Naive B cell (primary cell): ENCODE measurements around the gene SNX22. TPM values are rescaled to one million over a fixed set of nuclear protein-coding genes. Genes with fewer than 3 reads are reported as not detected.

Source experiments
- ATAC-seq, 2 donors: fragments of 150-1000 bp; cut with Tn5 transposase; 2 replicates each; pipeline ENCODE4 v1.10.0; 2021; ENCODE audit warnings: low read depth in 2 of 2, mild to moderate bottlenecking in 2 of 2, moderate library complexity in 2 of 2
- DNase-seq: peaks from one replicate; pipeline ENCODE4 v3.0.0; 2022
- H3K27ac Mint-ChIP-seq, 6 donors: one replicate each; pipeline ENCODE4 v1.8.0; 2020 to 2022; ENCODE audit warnings: mild to moderate bottlenecking in 6 of 6, mixed read lengths in 6 of 6, moderate library complexity in 5 of 6, inconsistent platforms in 2 of 6
- H3K27me3 Mint-ChIP-seq, 3 donors: one replicate each; pipeline ENCODE4 v1.8.0; 2021 to 2022; ENCODE audit warnings: mixed read lengths in 3 of 3, mild to moderate bottlenecking in 1 of 3
- H3K36me3 Mint-ChIP-seq, 2 donors: one replicate each; pipeline ENCODE4 v1.8.0; 2020 to 2022; ENCODE audit warnings: mixed read lengths in 2 of 2, inconsistent platforms in 1 of 2, mild to moderate bottlenecking in 1 of 2
- H3K4me1 Mint-ChIP-seq, 3 donors: one replicate each; pipeline ENCODE4 v1.8.0; 2020 to 2022; ENCODE audit warnings: mixed read lengths in 3 of 3, inconsistent platforms in 1 of 3, mild to moderate bottlenecking in 1 of 3, moderate library complexity in 1 of 3
- H3K4me3 Mint-ChIP-seq, 8 donors: one replicate each; pipeline ENCODE4 v1.8.0; 2020 to 2022; ENCODE audit warnings: mild to moderate bottlenecking in 8 of 8, mixed read lengths in 8 of 8, moderate library complexity in 8 of 8, inconsistent platforms in 2 of 8
- H3K9me3 Mint-ChIP-seq, 7 donors: one replicate each; pipeline ENCODE4 v1.8.0; 2020 to 2022; ENCODE audit warnings: mixed read lengths in 7 of 7, mild to moderate bottlenecking in 5 of 7, inconsistent platforms in 2 of 7, moderate library complexity in 1 of 7
- polyA plus RNA-seq, 6 donors: library from polyadenylated mRNA; unstranded; fragments of 300-500 nt; fragmentation: Illumina TruSeq; gene quantifications; one replicate each; pipeline ENCODE4 v1.2.3, GENCODE V29; 2021; ENCODE audit warnings: low read depth in 6 of 6

The SNX22 gene
- polyA plus RNA-seq, 6 donors from 2014 or later, result 55.7 to 95.8 (median 59.7) TPM

DNA sequence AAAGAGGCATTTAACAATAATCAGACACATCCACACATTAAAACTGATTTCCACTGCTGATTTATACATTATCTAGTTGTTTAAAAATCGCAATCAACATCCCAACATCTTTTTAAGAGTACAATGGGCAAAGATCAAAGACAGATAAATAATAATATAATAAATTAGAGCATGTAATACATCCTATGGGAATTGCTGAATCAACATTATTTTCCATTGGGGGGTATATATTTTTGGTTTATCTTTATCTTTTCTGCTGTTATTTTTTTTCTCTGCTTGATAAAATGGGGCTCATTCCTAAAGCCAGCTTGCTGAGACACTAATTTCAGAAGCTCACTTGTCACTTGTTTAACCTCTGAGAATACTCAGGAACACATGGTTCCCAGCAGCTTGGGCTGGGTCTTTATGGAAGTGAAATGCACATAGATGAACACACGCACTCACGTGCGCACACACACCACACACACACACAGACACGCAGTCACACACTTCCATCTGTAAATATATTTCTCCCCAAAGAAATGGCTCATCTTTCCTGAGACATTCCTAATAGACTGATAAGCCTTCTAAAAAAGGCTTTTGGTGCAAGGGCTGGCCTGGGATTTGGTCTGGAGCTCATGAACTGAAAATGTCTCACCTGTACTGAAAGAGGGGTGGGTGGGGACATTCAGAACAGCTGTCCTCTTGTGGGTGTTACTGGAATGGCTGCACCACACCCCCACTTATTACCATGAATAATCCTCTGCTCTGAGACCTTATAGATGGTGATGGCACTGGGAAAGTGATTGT is 14.8 kb downstream of the SNX22 start:
- H3K27ac Mint-ChIP-seq, result peak overlapping the region in 1 of 6 donors; percentile 22
- peak overlapping the region in 3 of 8 donors; percentile 21 to 71 (median 67) for H3K4me3 Mint-ChIP-seq
- no peak for ATAC-seq
- H3K27me3 Mint-ChIP-seq, result no peaks in the 10 kb centered on the region
- H3K4me1 Mint-ChIP-seq, result peaks cover 19 to 33% (median 24%) of the 10 kb centered on the region in 3 donors
- H3K9me3 Mint-ChIP-seq, result no peaks in the 10 kb centered on the region
- DNase-seq, result no peak
- H3K36me3 Mint-ChIP-seq, result peaks cover 6% of the 10 kb centered on the region in 2 donors

- Mint-ChIP-seq H3K9me3 (no peaks in the 10 kb centered on the region), H3K4me1 (peaks cover 17 to 22% (median 22%) of the 10 kb centered on the region in 3 donors), H3K27me3 (no peaks in the 10 kb centered on the region), H3K36me3 (peaks cover 7% of the 10 kb centered on the region in 2 donors), H3K27ac (peak overlapping the region; percentile 88 to 98 (median 97)), H3K4me3 (peak overlapping the region; percentile 3 to 77 (median 56))
- ATAC-seq (peak; percentile 96), DNase-seq (peak; percentile 82)
Measured at GRCh38 chr15:64180235-64180824, 28.8 kb downstream of the SNX22 start.

- no peaks in the 10 kb centered on the region for H3K9me3 Mint-ChIP-seq
- H3K4me3 Mint-ChIP-seq, result no peak overlapping the region
- H3K4me1 Mint-ChIP-seq, result peaks cover 17 to 22% (median 22%) of the 10 kb centered on the region in 3 donors
- DNase-seq, result no peak
- H3K36me3 Mint-ChIP-seq, result peaks cover 0 to 5% of the 10 kb centered on the region in 2 donors
- H3K27me3 Mint-ChIP-seq, result no peaks in the 10 kb centered on the region
- no peak for ATAC-seq
- H3K27ac Mint-ChIP-seq, result peak overlapping the region in 5 of 6 donors; percentile 10 to 90 (median 34)
Measured at GRCh38 chr15:64182859-64183370, 31.4 kb downstream of the SNX22 start.

- Mint-ChIP-seq H3K36me3 (peaks cover 0 to 10% of the 10 kb centered on the region in 2 donors), H3K27ac (peak overlapping the region in 2 of 6 donors; percentile 34 to 62), H3K4me1 (peaks cover 9 to 12% (median 10%) of the 10 kb centered on the region in 3 donors)
Measured at GRCh38 chr15:64185146-64185911, 33.8 kb downstream of the SNX22 start.

GRCh38 chr15:64187396-64188191 is 36.1 kb downstream of the SNX22 start:
- Mint-ChIP-seq H3K27me3 (no peaks in the 10 kb centered on the region), H3K9me3 (no peaks in the 10 kb centered on the region), H3K36me3 (peaks cover 0 to 10% of the 10 kb centered on the region in 2 donors), H3K4me1 (no peaks in the 10 kb centered on the region), H3K27ac (peak overlapping the region in 1 of 6 donors; percentile 80), H3K4me3 (no peak overlapping the region)
- DNase-seq (no peak), ATAC-seq (no peak)

More at GRCh38 chr15:64185146-64185911, 33.8 kb downstream of the SNX22 start:
- DNase-seq (no peak), ATAC-seq (no peak)
- no peaks in the 10 kb centered on the region for H3K27me3 Mint-ChIP-seq
- H3K4me3 Mint-ChIP-seq, result no peak overlapping the region
- no peaks in the 10 kb centered on the region for H3K9me3 Mint-ChIP-seq

GRCh38 chr15:64191971-64192830 is 40.7 kb downstream of the SNX22 start:
- Mint-ChIP-seq H3K27me3 (no peaks in the 10 kb centered on the region), H3K4me1 (no peaks in the 10 kb centered on the region), H3K27ac (no peak overlapping the region), H3K4me3 (no peak overlapping the region), H3K9me3 (no peaks in the 10 kb centered on the region), H3K36me3 (peaks cover 0 to 16% of the 10 kb centered on the region in 2 donors)
- DNase-seq (no peak), ATAC-seq (no peak)

GRCh38 chr15:64193971-64194370 is 42.4 kb downstream of the SNX22 start:
- no peak for ATAC-seq
- Mint-ChIP-seq H3K9me3 (no peaks in the 10 kb centered on the region), H3K36me3 (peaks cover 0 to 15% of the 10 kb centered on the region in 2 donors), H3K27ac (no peak overlapping the region), H3K4me1 (no peaks in the 10 kb centered on the region), H3K27me3 (no peaks in the 10 kb centered on the region), H3K4me3 (no peak overlapping the region)
- no peak for DNase-seq

DNA sequence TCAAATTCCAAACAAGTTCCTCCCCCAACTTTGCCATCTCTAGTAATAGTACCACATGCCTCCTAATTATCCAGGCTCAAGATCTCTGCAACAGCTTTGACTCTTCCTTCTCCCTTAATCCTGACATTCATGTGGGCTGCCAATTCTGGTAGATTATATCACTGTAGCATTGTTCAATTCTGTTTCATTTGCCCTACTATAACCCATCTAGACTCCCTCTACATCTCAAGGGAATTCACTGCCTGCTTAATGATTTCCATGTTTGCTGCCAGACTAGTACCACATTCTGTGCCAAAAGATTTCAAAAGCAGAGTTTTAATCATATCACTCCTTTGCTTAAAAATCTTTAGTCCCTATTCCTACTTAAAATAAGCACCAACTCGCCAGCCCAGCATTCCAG is 45.9 kb downstream of the SNX22 start:
- H3K4me3 Mint-ChIP-seq, result no peak overlapping the region
- no peak for DNase-seq
- H3K27ac Mint-ChIP-seq, result peak overlapping the region in 1 of 6 donors; percentile 6
- H3K27me3 Mint-ChIP-seq, result no peaks in the 10 kb centered on the region
- no peak for ATAC-seq
- H3K9me3 Mint-ChIP-seq, result no peaks in the 10 kb centered on the region
- peaks cover under 1 to 10% of the 10 kb centered on the region in 2 donors for H3K36me3 Mint-ChIP-seq
- no peaks in the 10 kb centered on the region for H3K4me1 Mint-ChIP-seq

DNA sequence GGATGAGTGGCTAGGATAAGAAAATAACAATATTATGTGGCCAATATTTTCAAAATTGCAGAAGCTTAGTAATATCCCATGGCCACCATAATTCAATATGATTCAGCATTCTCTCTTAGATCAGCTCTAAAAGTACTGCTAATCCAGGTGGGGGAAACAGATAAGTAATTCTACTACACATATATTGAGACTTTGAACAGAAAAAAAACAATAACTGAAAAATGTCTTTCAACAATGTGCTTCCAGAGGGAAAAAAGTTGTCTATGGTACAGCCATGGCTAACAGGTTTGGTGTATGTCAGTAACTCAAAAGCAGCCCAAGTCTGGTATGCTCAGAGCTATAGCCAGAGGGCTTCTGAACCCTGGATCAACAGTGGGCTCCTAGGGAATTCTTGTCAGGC is 53.7 kb downstream of the SNX22 start:
- peaks cover 9 to 10% of the 10 kb centered on the region in 2 donors for H3K36me3 Mint-ChIP-seq
- no peak for ATAC-seq
- no peaks in the 10 kb centered on the region for H3K27me3 Mint-ChIP-seq
- H3K27ac Mint-ChIP-seq, result peak overlapping the region in 1 of 6 donors; percentile 42
- no peak for DNase-seq
- H3K9me3 Mint-ChIP-seq, result no peaks in the 10 kb centered on the region
- no peaks in the 10 kb centered on the region for H3K4me1 Mint-ChIP-seq
- no peak overlapping the region for H3K4me3 Mint-ChIP-seq
